ENCODE measurements around the gene LRP2. TPM values are rescaled to one million over a fixed set of nuclear protein-coding genes. Genes with fewer than 3 reads are reported as not detected.

The LRP2 gene
- total and polyA plus RNA-seq, 2 of the 4 experiments (the other 2 are of a cell fraction): not detected

DNA sequence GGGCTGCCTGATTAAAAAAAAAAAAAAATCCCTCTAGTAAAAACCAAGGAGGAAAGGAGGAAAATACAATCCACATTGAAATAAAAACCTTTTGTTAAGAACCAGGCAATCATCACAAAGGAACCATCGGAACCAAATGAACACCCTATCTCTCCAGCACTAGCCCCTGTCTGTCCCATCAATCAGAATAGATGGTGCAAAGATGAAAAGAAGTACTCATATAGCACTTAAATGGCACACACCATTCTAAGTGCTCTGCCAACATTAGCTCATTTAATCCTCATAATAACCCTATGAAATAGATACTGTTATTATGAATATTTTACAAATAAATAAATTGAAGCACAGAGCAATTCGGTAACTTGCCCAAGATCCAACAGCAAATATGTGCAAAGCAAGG is 38.5 kb downstream of the LRP2 start:
- H3K27ac ChIP-seq (ENCODE audit: insufficient read depth, low read length): no peak overlapping the region
- H3K79me1 ChIP-seq (ENCODE audit: low read depth in 1 of 2, low read length in 2 of 2): no peaks in the 10 kb centered on the region
- no peak overlapping the region for H2AFZ ChIP-seq (replicated peaks; ENCODE audit: low read length, poor library complexity)
- no peak overlapping the region for H2BK120ac ChIP-seq (ENCODE audit: low read depth, low read length)
- H3K14ac ChIP-seq (replicated peaks; ENCODE audit: low read depth, low read length): no peak overlapping the region
- POLR2A ChIA-PET (ENCODE audit: unreplicated experiment): no interaction called here
- ATAC-seq (ENCODE audit: low read depth): no peak
- no peak overlapping the region for H4K8ac ChIP-seq (ENCODE audit: low read depth in 2 of 2, low read length in 2 of 2)
- no peak overlapping the region for H3K4me2 ChIP-seq (ENCODE audit: low read depth, low read length)
- H2AK5ac ChIP-seq (ENCODE audit: low read depth, low read length): no peak overlapping the region
- no peak overlapping the region for H3K4me3 ChIP-seq (ENCODE audit: insufficient read depth, low read depth, low read length)
- H3K9me1 ChIP-seq (ENCODE audit: insufficient read depth, low read length): no peaks in the 10 kb centered on the region
- H3K18ac ChIP-seq (ENCODE audit: low read depth, low read length): no peak overlapping the region
- no peak overlapping the region for H4K91ac ChIP-seq (ENCODE audit: insufficient read depth, low read depth, low read length)
- no TSS peak for BruUV-seq (replicated peaks)
- H3K56ac ChIP-seq (ENCODE audit: extremely low read depth, insufficient read depth, low read length): no peak overlapping the region
- no peak for TF ChIP-seq MXI1 (IDR thresholded peaks at IDR 0.05; ENCODE audit: borderline replicate concordance, low read depth, low read length)
- no peak for TF ChIP-seq RFX5 (IDR thresholded peaks at IDR 0.05; ENCODE audit: low read depth, low read length)
- no peak for TF ChIP-seq RAD21 (IDR thresholded peaks at IDR 0.05; ENCODE audit: low read length)
- TF ChIP-seq NFE2L2 (IDR thresholded peaks at IDR 0.05; ENCODE audit: low read depth, low read length): no peak
- TF ChIP-seq, protein P1, sequence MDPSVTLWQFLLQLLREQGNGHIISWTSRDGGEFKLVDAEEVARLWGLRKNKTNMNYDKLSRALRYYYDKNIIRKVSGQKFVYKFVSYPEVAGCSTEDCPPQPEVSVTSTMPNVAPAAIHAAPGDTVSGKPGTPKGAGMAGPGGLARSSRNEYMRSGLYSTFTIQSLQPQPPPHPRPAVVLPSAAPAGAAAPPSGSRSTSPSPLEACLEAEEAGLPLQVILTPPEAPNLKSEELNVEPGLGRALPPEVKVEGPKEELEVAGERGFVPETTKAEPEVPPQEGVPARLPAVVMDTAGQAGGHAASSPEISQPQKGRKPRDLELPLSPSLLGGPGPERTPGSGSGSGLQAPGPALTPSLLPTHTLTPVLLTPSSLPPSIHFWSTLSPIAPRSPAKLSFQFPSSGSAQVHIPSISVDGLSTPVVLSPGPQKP (IDR thresholded peaks at IDR 0.05; ENCODE audit: borderline replicate concordance, low read depth, low read length): no peak
- TF ChIP-seq CEBPB (IDR thresholded peaks at IDR 0.05; ENCODE audit: low read depth, low read length): no peak
- TF ChIP-seq, protein P2, sequence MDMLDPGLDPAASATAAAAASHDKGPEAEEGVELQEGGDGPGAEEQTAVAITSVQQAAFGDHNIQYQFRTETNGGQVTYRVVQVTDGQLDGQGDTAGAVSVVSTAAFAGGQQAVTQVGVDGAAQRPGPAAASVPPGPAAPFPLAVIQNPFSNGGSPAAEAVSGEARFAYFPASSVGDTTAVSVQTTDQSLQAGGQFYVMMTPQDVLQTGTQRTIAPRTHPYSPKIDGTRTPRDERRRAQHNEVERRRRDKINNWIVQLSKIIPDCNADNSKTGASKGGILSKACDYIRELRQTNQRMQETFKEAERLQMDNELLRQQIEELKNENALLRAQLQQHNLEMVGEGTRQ (IDR thresholded peaks at IDR 0.05; ENCODE audit: low read depth, low read length): no peak
- no peaks in the 10 kb centered on the region for H3K27me3 ChIP-seq (ENCODE audit: control insufficient read depth, insufficient read depth, low read length)
- H4K5ac ChIP-seq (ENCODE audit: low read depth, low read length): no peak overlapping the region
- H3K9ac ChIP-seq (ENCODE audit: low read depth, low read length): no peak overlapping the region
- H3K36me3 ChIP-seq (ENCODE audit: control insufficient read depth, insufficient read depth, low read length): no peaks in the 10 kb centered on the region
- H3K4ac ChIP-seq (ENCODE audit: low read depth, low read length): no peak overlapping the region
- H2BK20ac ChIP-seq (ENCODE audit: low read depth, low read length): no peak overlapping the region
- H3K9me3 ChIP-seq (ENCODE audit: control insufficient read depth, insufficient read depth, low read length): no peaks in the 10 kb centered on the region
- in situ Hi-C loops (cut with MboI; ENCODE audit: low sequenced_read_pairs): no loop called here
- H2AK9ac ChIP-seq (replicated peaks; ENCODE audit: low read depth, low read length, poor library complexity): no peak overlapping the region
- CTCF ChIA-PET: interaction anchor here (1.1 kb wide), 1 partner anchor 22 kb away, joined by 3 read pairs; no protein-coding TSS in a partner anchor
- dilution Hi-C loops (cut with HindIII; ENCODE audit: low sequenced_read_pairs, unreplicated experiment): no loop called here
- WGBS, 2 experiments (ENCODE audit: extremely low coverage in 2 of 2, insufficient read length in 1 of 2): no CpG with 5 or more reads among the region's 2 CpGs
- DNase-seq: no peak
- intact Hi-C loops (cut with micrococcal nuclease): no loop called here
- no peak overlapping the region for H2BK15ac ChIP-seq (ENCODE audit: low read depth, low read length)
- no peak overlapping the region for H3K23ac ChIP-seq (ENCODE audit: low read depth, low read length)
- no peak overlapping the region for H2BK5ac ChIP-seq (ENCODE audit: low read depth, low read length, poor library complexity, severe bottlenecking)
- no peaks in the 10 kb centered on the region for H3K4me1 ChIP-seq (ENCODE audit: control insufficient read depth, insufficient read depth, low read length)
- H4K20me1 ChIP-seq (ENCODE audit: insufficient read depth, low read length): no peaks in the 10 kb centered on the region
